Stimulated activated memory B cell treated with anti-CD40 and anti-IgM and Interleukin-4, amounts not matched to agents 10 μg/mL and 1 μg/mL and 100 μg/mL, for 72 hours (primary cell): ENCODE measurements around the gene FKBP1B.
"Not testable (repeated sequence)": the region's sequence is repeated elsewhere in the genome, so short reads cannot be mapped to it uniquely, and the experiment has no call there.

Experiments
- ATAC-seq: fragments of 150-1000 bp; cut with Tn5 transposase; 2 replicates; pipeline ENCODE4 v1.10.0; 2021
- H3K27ac Mint-ChIP-seq: one replicate; pipeline ENCODE4 v1.8.0; 2022; ENCODE audit warnings: mild to moderate bottlenecking, mixed read lengths
- H3K27me3 Mint-ChIP-seq: one replicate; pipeline ENCODE4 v1.8.0; 2022; ENCODE audit warnings: mixed read lengths
- H3K36me3 Mint-ChIP-seq: one replicate; pipeline ENCODE4 v1.8.0; 2022; ENCODE audit warnings: mixed read lengths
- H3K4me1 Mint-ChIP-seq: one replicate; pipeline ENCODE4 v1.8.0; 2022; ENCODE audit warnings: mixed read lengths
- H3K4me3 Mint-ChIP-seq: one replicate; pipeline ENCODE4 v1.8.0; 2022; ENCODE audit warnings: mild to moderate bottlenecking, moderate library complexity, mixed read lengths
- H3K9me3 Mint-ChIP-seq: one replicate; pipeline ENCODE4 v1.8.0; 2022; ENCODE audit warnings: mixed read lengths

The FKBP1B gene

GRCh38 chr2:24095171-24095677, 45.7 kb downstream of the FKBP1B start:
- not testable (repeated sequence) for H3K4me3 Mint-ChIP-seq, ATAC-seq, H3K9me3 Mint-ChIP-seq, H3K27me3 Mint-ChIP-seq, H3K4me1 Mint-ChIP-seq, H3K27ac Mint-ChIP-seq
- H3K36me3 Mint-ChIP-seq, result peaks cover 51% of the 10 kb centered on the region

GRCh38 chr2:24100732-24101131, 51.2 kb downstream of the FKBP1B start:
- not testable (repeated sequence) for H3K27ac Mint-ChIP-seq, H3K9me3 Mint-ChIP-seq, ATAC-seq, H3K4me3 Mint-ChIP-seq, H3K27me3 Mint-ChIP-seq
- Mint-ChIP-seq H3K36me3 (peaks cover 49% of the 10 kb centered on the region), H3K4me1 (peaks cover 18% of the 10 kb centered on the region)

- Mint-ChIP-seq H3K27me3 (no peaks in the 10 kb centered on the region), H3K4me1 (peaks cover 18% of the 10 kb centered on the region), H3K27ac (no peak overlapping the region), H3K4me3 (no peak overlapping the region), H3K36me3 (peaks cover 44% of the 10 kb centered on the region), H3K9me3 (peaks cover 9% of the 10 kb centered on the region)
- no peak for ATAC-seq
Observed at GRCh38 chr2:24101992-24102391, 52.5 kb downstream of the FKBP1B start.

GRCh38 chr2:24102677-24103076, 53.1 kb downstream of the FKBP1B start:
- no peaks in the 10 kb centered on the region for H3K27me3 Mint-ChIP-seq
- H3K4me3 Mint-ChIP-seq, result no peak overlapping the region
- peaks cover 47% of the 10 kb centered on the region for H3K36me3 Mint-ChIP-seq
- no peak overlapping the region for H3K27ac Mint-ChIP-seq
- no peak for ATAC-seq
- H3K9me3 Mint-ChIP-seq, result peaks cover 13% of the 10 kb centered on the region
- H3K4me1 Mint-ChIP-seq, result peaks cover 18% of the 10 kb centered on the region

GRCh38 chr2:24104110-24104650, 54.6 kb downstream of the FKBP1B start:
- H3K36me3 Mint-ChIP-seq, result peaks cover 39% of the 10 kb centered on the region
- no peak overlapping the region for H3K4me3 Mint-ChIP-seq
- peaks cover 18% of the 10 kb centered on the region for H3K4me1 Mint-ChIP-seq
- H3K27ac Mint-ChIP-seq, result peak overlapping the region; percentile 17
- peaks cover 14% of the 10 kb centered on the region for H3K9me3 Mint-ChIP-seq
- no peaks in the 10 kb centered on the region for H3K27me3 Mint-ChIP-seq
- no peak for ATAC-seq

- H3K27me3 Mint-ChIP-seq, result no peaks in the 10 kb centered on the region
- H3K4me1 Mint-ChIP-seq, result peaks cover 18% of the 10 kb centered on the region
- ATAC-seq, result peak; percentile 48
- H3K4me3 Mint-ChIP-seq, result no peak overlapping the region
- H3K36me3 Mint-ChIP-seq, result peaks cover 33% of the 10 kb centered on the region
- peak overlapping the region; percentile 17 for H3K27ac Mint-ChIP-seq
- H3K9me3 Mint-ChIP-seq, result peaks cover 14% of the 10 kb centered on the region
Observed at GRCh38 chr2:24104906-24105305, 55.4 kb downstream of the FKBP1B start.

- Mint-ChIP-seq H3K27ac (no peak overlapping the region), H3K9me3 (peaks cover 13% of the 10 kb centered on the region), H3K4me1 (peaks cover 18% of the 10 kb centered on the region), H3K27me3 (no peaks in the 10 kb centered on the region), H3K36me3 (peaks cover 27% of the 10 kb centered on the region), H3K4me3 (no peak overlapping the region)
- ATAC-seq, result no peak
Observed at GRCh38 chr2:24105816-24106215, 56.3 kb downstream of the FKBP1B start.

GRCh38 chr2:24106786-24107185, 57.2 kb downstream of the FKBP1B start:
- Mint-ChIP-seq H3K36me3 (peaks cover 27% of the 10 kb centered on the region), H3K4me1 (peaks cover 18% of the 10 kb centered on the region), H3K9me3 (peaks cover 13% of the 10 kb centered on the region), H3K27ac (no peak overlapping the region), H3K27me3 (no peaks in the 10 kb centered on the region), H3K4me3 (no peak overlapping the region)
- no peak for ATAC-seq

- no peak for ATAC-seq
- H3K4me1 Mint-ChIP-seq, result peaks cover 18% of the 10 kb centered on the region
- no peaks in the 10 kb centered on the region for H3K27me3 Mint-ChIP-seq
- no peak overlapping the region for H3K27ac Mint-ChIP-seq
- H3K36me3 Mint-ChIP-seq, result peaks cover 27% of the 10 kb centered on the region
- no peak overlapping the region for H3K4me3 Mint-ChIP-seq
- peaks cover 13% of the 10 kb centered on the region for H3K9me3 Mint-ChIP-seq
Observed at GRCh38 chr2:24107336-24107735, 57.8 kb downstream of the FKBP1B start.

GRCh38 chr2:24109431-24109830, 59.9 kb downstream of the FKBP1B start:
- H3K4me1 Mint-ChIP-seq, ATAC-seq, H3K4me3 Mint-ChIP-seq, H3K27me3 Mint-ChIP-seq, H3K27ac Mint-ChIP-seq: not testable (repeated sequence)
- H3K36me3 Mint-ChIP-seq, result peaks cover 24% of the 10 kb centered on the region
- peaks cover 13% of the 10 kb centered on the region for H3K9me3 Mint-ChIP-seq

- Mint-ChIP-seq H3K27me3 (no peaks in the 10 kb centered on the region), H3K4me3 (no peak overlapping the region), H3K36me3 (peaks cover 17% of the 10 kb centered on the region), H3K4me1 (no peaks in the 10 kb centered on the region), H3K27ac (no peak overlapping the region), H3K9me3 (peaks cover 13% of the 10 kb centered on the region)
- no peak for ATAC-seq
Observed at GRCh38 chr2:24110660-24111303, 61.2 kb downstream of the FKBP1B start.

- Mint-ChIP-seq H3K4me3 (no peak overlapping the region), H3K36me3 (peaks cover 17% of the 10 kb centered on the region), H3K27ac (no peak overlapping the region), H3K9me3 (peaks cover 13% of the 10 kb centered on the region), H3K27me3 (no peaks in the 10 kb centered on the region), H3K4me1 (no peaks in the 10 kb centered on the region)
- ATAC-seq, result no peak
Observed at GRCh38 chr2:24111407-24111901, 61.9 kb downstream of the FKBP1B start.
